Hepatic stellate cell (primary cell): ENCODE data around the gene ZNF281.
A peak's percentile ranks its signal among the peaks of the same experiment; 100 is the strongest.
"Not testable (repeated sequence)": the region's sequence is repeated elsewhere in the genome, so short reads cannot be mapped to it uniquely, and the experiment has no call there.

Source experiments
- DNase-seq: peaks from one replicate; pipeline ENCODE4 v3.0.0; 2011; ENCODE audit warnings: low spot score

Gene ZNF281

GRCh38 chr1:200429221-200429751 is 19.4 kb upstream of the ZNF281 start:
- DNase-seq: peak; percentile 40

GRCh38 chr1:200428482-200429205 is 18.8 kb upstream of the ZNF281 start:
- no peak for DNase-seq

- no peak for DNase-seq
Measured at GRCh38 chr1:200427744-200428143, 17.9 kb upstream of the ZNF281 start.

- no peak for DNase-seq
Measured at GRCh38 chr1:200426196-200426595, 16.4 kb upstream of the ZNF281 start.

- no peak for DNase-seq
Measured at GRCh38 chr1:200423235-200423634, 13.4 kb upstream of the ZNF281 start.

- DNase-seq: no peak
Measured at GRCh38 chr1:200422211-200422610, 12.4 kb upstream of the ZNF281 start.

GRCh38 chr1:200415789-200416593 is 6.2 kb upstream of the ZNF281 start:
- peak; percentile 75 for DNase-seq

- DNase-seq: no peak
Measured at GRCh38 chr1:200415227-200415626, 5.4 kb upstream of the ZNF281 start.

- no peak for DNase-seq
Measured at GRCh38 chr1:200414657-200415056, 4.8 kb upstream of the ZNF281 start.

GRCh38 chr1:200413766-200414165 is 3.9 kb upstream of the ZNF281 start:
- not testable (repeated sequence) for DNase-seq

GRCh38 chr1:200411406-200412257 is 1.8 kb upstream of the ZNF281 start:
- DNase-seq: no peak

- no peak for DNase-seq
Measured at GRCh38 chr1:200410566-200410878, 686 bp upstream of the ZNF281 start.

GRCh38 chr1:200409203-200409760 is 554 bp downstream of the ZNF281 start:
- peak; percentile 26 for DNase-seq

- DNase-seq: no peak
Measured at GRCh38 chr1:200406161-200406797, 3.6 kb downstream of the ZNF281 start.

GRCh38 chr1:200405264-200405663 is 4.6 kb downstream of the ZNF281 start:
- no peak for DNase-seq

GRCh38 chr1:200401708-200402107 is 8.1 kb downstream of the ZNF281 start:
- DNase-seq: no peak

- no peak for DNase-seq
Measured at GRCh38 chr1:200401263-200401662, 8.6 kb downstream of the ZNF281 start.

- no peak for DNase-seq
Measured at GRCh38 chr1:200400556-200400955, 9.3 kb downstream of the ZNF281 start.

- DNase-seq: no peak
Measured at GRCh38 chr1:200399860-200400259, 10.0 kb downstream of the ZNF281 start.

- DNase-seq: no peak
Measured at GRCh38 chr1:200398373-200398772, 11.5 kb downstream of the ZNF281 start.

- no peak for DNase-seq
Measured at GRCh38 chr1:200392625-200393185, 17.1 kb downstream of the ZNF281 start.
